HL-60 (cell line): Measurements from ENCODE around the gene B4GALNT1.

ENCODE experiments used
- TF ChIP-seq, protein P1 (sequence below): IDR thresholded peaks from one replicate; pipeline ENCODE4 v1.5.1; 2011; ENCODE audit warnings: low read length, control low read depth, inconsistent platforms; ENCODE audit not compliant: insufficient read depth
- TF ChIP-seq, protein P2 (sequence below): IDR thresholded peaks from 2 replicates; pipeline ENCODE4 v1.6.1; 2012; ENCODE audit warnings: low read depth; ENCODE audit not compliant: insufficient replicate concordance

DNA sequence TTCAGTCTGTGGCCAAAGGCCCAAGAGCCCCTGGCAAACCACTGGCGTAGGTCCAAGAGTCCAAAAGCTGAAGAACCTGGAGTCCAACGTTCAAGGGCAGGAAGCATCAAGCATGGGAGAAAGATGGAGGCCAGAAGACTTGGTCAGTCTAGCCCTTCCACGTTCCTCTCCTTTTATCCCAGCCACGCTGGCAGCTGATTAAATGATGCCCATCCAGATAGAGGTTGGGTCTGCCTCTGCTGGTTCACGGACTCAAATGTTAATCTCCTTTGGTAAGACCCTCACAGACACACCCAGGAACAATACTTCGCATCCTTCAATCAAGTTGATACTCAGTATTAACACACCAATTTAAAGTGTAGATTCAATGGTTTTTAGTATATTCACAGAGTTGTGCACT, 39.8 kb upstream of the B4GALNT1 start:
- TF ChIP-seq, protein P1, sequence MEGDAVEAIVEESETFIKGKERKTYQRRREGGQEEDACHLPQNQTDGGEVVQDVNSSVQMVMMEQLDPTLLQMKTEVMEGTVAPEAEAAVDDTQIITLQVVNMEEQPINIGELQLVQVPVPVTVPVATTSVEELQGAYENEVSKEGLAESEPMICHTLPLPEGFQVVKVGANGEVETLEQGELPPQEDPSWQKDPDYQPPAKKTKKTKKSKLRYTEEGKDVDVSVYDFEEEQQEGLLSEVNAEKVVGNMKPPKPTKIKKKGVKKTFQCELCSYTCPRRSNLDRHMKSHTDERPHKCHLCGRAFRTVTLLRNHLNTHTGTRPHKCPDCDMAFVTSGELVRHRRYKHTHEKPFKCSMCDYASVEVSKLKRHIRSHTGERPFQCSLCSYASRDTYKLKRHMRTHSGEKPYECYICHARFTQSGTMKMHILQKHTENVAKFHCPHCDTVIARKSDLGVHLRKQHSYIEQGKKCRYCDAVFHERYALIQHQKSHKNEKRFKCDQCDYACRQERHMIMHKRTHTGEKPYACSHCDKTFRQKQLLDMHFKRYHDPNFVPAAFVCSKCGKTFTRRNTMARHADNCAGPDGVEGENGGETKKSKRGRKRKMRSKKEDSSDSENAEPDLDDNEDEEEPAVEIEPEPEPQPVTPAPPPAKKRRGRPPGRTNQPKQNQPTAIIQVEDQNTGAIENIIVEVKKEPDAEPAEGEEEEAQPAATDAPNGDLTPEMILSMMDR: no peak
- TF ChIP-seq, protein P2, sequence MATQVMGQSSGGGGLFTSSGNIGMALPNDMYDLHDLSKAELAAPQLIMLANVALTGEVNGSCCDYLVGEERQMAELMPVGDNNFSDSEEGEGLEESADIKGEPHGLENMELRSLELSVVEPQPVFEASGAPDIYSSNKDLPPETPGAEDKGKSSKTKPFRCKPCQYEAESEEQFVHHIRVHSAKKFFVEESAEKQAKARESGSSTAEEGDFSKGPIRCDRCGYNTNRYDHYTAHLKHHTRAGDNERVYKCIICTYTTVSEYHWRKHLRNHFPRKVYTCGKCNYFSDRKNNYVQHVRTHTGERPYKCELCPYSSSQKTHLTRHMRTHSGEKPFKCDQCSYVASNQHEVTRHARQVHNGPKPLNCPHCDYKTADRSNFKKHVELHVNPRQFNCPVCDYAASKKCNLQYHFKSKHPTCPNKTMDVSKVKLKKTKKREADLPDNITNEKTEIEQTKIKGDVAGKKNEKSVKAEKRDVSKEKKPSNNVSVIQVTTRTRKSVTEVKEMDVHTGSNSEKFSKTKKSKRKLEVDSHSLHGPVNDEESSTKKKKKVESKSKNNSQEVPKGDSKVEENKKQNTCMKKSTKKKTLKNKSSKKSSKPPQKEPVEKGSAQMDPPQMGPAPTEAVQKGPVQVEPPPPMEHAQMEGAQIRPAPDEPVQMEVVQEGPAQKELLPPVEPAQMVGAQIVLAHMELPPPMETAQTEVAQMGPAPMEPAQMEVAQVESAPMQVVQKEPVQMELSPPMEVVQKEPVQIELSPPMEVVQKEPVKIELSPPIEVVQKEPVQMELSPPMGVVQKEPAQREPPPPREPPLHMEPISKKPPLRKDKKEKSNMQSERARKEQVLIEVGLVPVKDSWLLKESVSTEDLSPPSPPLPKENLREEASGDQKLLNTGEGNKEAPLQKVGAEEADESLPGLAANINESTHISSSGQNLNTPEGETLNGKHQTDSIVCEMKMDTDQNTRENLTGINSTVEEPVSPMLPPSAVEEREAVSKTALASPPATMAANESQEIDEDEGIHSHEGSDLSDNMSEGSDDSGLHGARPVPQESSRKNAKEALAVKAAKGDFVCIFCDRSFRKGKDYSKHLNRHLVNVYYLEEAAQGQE: no peak
